H9 (cell line): Measurements from ENCODE around the gene CMSS1. TPM values are rescaled to one million over a fixed set of nuclear protein-coding genes. Genes with fewer than 3 reads are reported as not detected.

Source experiments
- DNase-seq: peaks from one replicate; pipeline ENCODE4 v3.0.0-alpha.2; 2017
- H2AFZ ChIP-seq: one replicate; pipeline ENCODE4 v1.6.1; 2013; ENCODE audit warnings: mild to moderate bottlenecking, low read length, control low read depth, moderate library complexity
- H2AK5ac ChIP-seq: 2 replicates; pipeline ENCODE4 v1.6.1; 2013; ENCODE audit warnings: low read length, control low read depth, mixed read lengths; ENCODE audit not compliant: insufficient read length
- H2BK120ac ChIP-seq: one replicate; pipeline ENCODE4 v1.6.1; 2013; ENCODE audit warnings: low read depth, mild to moderate bottlenecking, low read length, control low read depth, inconsistent platforms; ENCODE audit not compliant: poor library complexity, severe bottlenecking
- H2BK12ac ChIP-seq: 2 replicates; pipeline ENCODE4 v1.6.1; 2013; ENCODE audit warnings: low read length, control low read depth, mixed read lengths, low read depth; ENCODE audit not compliant: insufficient read length
- H2BK15ac ChIP-seq: 2 replicates; pipeline ENCODE4 v1.6.1; 2013; ENCODE audit warnings: low read depth, low read length, control low read depth
- H2BK20ac ChIP-seq: one replicate; pipeline ENCODE4 v1.6.1; 2013; ENCODE audit warnings: low read depth, mild to moderate bottlenecking, low read length, control low read depth, inconsistent platforms; ENCODE audit not compliant: poor library complexity, severe bottlenecking
- H2BK5ac ChIP-seq: 2 replicates; pipeline ENCODE4 v1.6.1; 2013; ENCODE audit warnings: low read length, control low read depth, mixed read lengths; ENCODE audit not compliant: insufficient read length
- H3K14ac ChIP-seq: 2 replicates; pipeline ENCODE4 v1.6.1; 2013; ENCODE audit warnings: low read length, control low read depth; ENCODE audit not compliant: insufficient read depth
- H3K18ac ChIP-seq: 2 replicates; pipeline ENCODE4 v1.6.1; 2013; ENCODE audit warnings: low read depth, mild to moderate bottlenecking, mixed read lengths, low read length, control low read depth; ENCODE audit not compliant: insufficient read length
- H3K23ac ChIP-seq: 2 replicates; pipeline ENCODE4 v1.6.1; 2013; ENCODE audit warnings: low read length, control low read depth, mixed read lengths, low read depth; ENCODE audit not compliant: insufficient read length
- H3K23me2 ChIP-seq: 2 replicates; pipeline ENCODE4 v1.6.1; 2013; ENCODE audit warnings: low read depth, mild to moderate bottlenecking, mixed read lengths, low read length, control low read depth; ENCODE audit not compliant: insufficient read length, poor library complexity, severe bottlenecking
- H3K27ac ChIP-seq: 2 replicates; pipeline ENCODE4 v1.5.1; 2013; ENCODE audit warnings: low read length, control low read depth, mixed read lengths, low read depth; ENCODE audit not compliant: insufficient read length
- H3K27me3 ChIP-seq: 2 replicates; pipeline ENCODE4 v1.6.1; 2013; ENCODE audit warnings: low read length, control low read depth, inconsistent platforms; ENCODE audit not compliant: insufficient read depth
- H3K4ac ChIP-seq: 2 replicates; pipeline ENCODE4 v1.6.1; 2013; ENCODE audit warnings: low read depth, mild to moderate bottlenecking, control low read depth, inconsistent platforms, low read length, moderate library complexity
- H3K4me1 ChIP-seq: 2 replicates; pipeline ENCODE4 v1.6.1; 2013; ENCODE audit warnings: low read length, control low read depth, inconsistent platforms; ENCODE audit not compliant: insufficient read depth
- H3K4me2 ChIP-seq: 2 replicates; pipeline ENCODE4 v1.6.1; 2013; ENCODE audit warnings: low read length, control low read depth, mixed read lengths; ENCODE audit not compliant: insufficient read length, insufficient read depth
- H3K56ac ChIP-seq: 2 replicates; pipeline ENCODE4 v1.6.1; 2013; ENCODE audit warnings: low read depth, mild to moderate bottlenecking, mixed read lengths, low read length, control low read depth; ENCODE audit not compliant: insufficient read length
- H3K79me1 ChIP-seq: 2 replicates; pipeline ENCODE4 v1.6.1; 2013; ENCODE audit warnings: low read depth, mild to moderate bottlenecking, moderate library complexity, low read length, control low read depth, inconsistent platforms; ENCODE audit not compliant: insufficient read depth, poor library complexity, severe bottlenecking
- H3K79me2 ChIP-seq: 2 replicates; pipeline ENCODE4 v1.6.1; 2013; ENCODE audit warnings: low read length, control low read depth, inconsistent platforms; ENCODE audit not compliant: insufficient read depth
- H3K9ac ChIP-seq: 2 replicates; pipeline ENCODE4 v1.6.1; 2013; ENCODE audit warnings: low read length, control low read depth, mixed read lengths; ENCODE audit not compliant: insufficient read length; ENCODE audit errors: extremely low read depth
- H3K9me3 ChIP-seq: one replicate; pipeline ENCODE4 v1.6.1; 2013; ENCODE audit warnings: low read depth, low read length, inconsistent platforms; ENCODE audit not compliant: control insufficient read depth
- H3T11ph ChIP-seq: one replicate; pipeline ENCODE4 v1.6.1; 2013; ENCODE audit warnings: mild to moderate bottlenecking, low read length, control low read depth, inconsistent platforms
- H4K20me1 ChIP-seq: one replicate; pipeline ENCODE4 v1.6.1; 2013; ENCODE audit not compliant: control insufficient read depth, insufficient read length, insufficient read depth
- H4K5ac ChIP-seq: 2 replicates; pipeline ENCODE4 v1.6.1; 2013; ENCODE audit warnings: low read depth, mild to moderate bottlenecking, mixed read lengths, low read length, control low read depth; ENCODE audit not compliant: insufficient read length
- H4K8ac ChIP-seq: replicated peaks from 2 replicates; pipeline ENCODE4 v1.6.1; 2013; ENCODE audit warnings: low read length, control low read depth, mixed read lengths, low read depth; ENCODE audit not compliant: insufficient read length
- H4K91ac ChIP-seq: 2 replicates; pipeline ENCODE4 v1.6.1; 2013; ENCODE audit warnings: low read depth, mild to moderate bottlenecking, moderate library complexity, mixed read lengths, low read length, control low read depth; ENCODE audit not compliant: insufficient read length
- H3K27ac Mint-ChIP-seq, 3 experiments: 2 replicates in 2 of 3; 3 replicates in 1 of 3; pipeline ENCODE4 v1.8.0; 2020 to 2021; ENCODE audit warnings: mixed read lengths in 3 of 3, mild to moderate bottlenecking in 1 of 3, moderate library complexity in 1 of 3
- H3K27me3 Mint-ChIP-seq: 2 replicates; pipeline ENCODE4 v1.8.0; 2021; ENCODE audit warnings: low read depth, mild to moderate bottlenecking, moderate library complexity, mixed read lengths
- H3K36me3 Mint-ChIP-seq, 3 experiments: 2 replicates in 2 of 3; 3 replicates in 1 of 3; pipeline ENCODE4 v1.8.0; 2020 to 2021; ENCODE audit warnings: low read depth in 3 of 3, mixed read lengths in 3 of 3; ENCODE audit not compliant: insufficient read depth in 1 of 3
- H3K4me1 Mint-ChIP-seq, 2 experiments: 2 replicates each; pipeline ENCODE4 v1.8.0; 2020; ENCODE audit warnings: mixed read lengths in 2 of 2
- H3K4me3 Mint-ChIP-seq, 2 experiments: 2 replicates in 1 of 2; 3 replicates in 1 of 2; pipeline ENCODE4 v1.8.0; 2020 to 2021; ENCODE audit warnings: mild to moderate bottlenecking in 2 of 2, mixed read lengths in 2 of 2, moderate library complexity in 1 of 2
- H3K9me3 Mint-ChIP-seq, 2 experiments: 2 replicates in 1 of 2; 3 replicates in 1 of 2; pipeline ENCODE4 v1.8.0; 2020; ENCODE audit warnings: mild to moderate bottlenecking in 2 of 2, mixed read lengths in 2 of 2, moderate library complexity in 1 of 2
- WGBS: extraction: QIAGEN DNeasy Blood & Tissue Kit; methylation state at CpG from one replicate; pipeline ENCODE4 v1.1.7; 2013; ENCODE audit warnings: missing lambda C conversion rate, low lambda C conversion rate, mixed read lengths; ENCODE audit not compliant: insufficient read length; ENCODE audit errors: extremely low coverage; 5-methylcytosine and 5-hydroxymethylcytosine counted together
- total RNA-seq: library from RNA; stranded (reverse); gene quantifications from 2 replicates; pipeline ENCODE4 v1.2.1, GENCODE V29; 2021
- TF ChIP-seq, protein P1 (sequence below): fragments of 200-600 bp; sonication (generic); conservative IDR thresholded peaks from 3 replicates; pipeline ENCODE4 v1.8.0; 2021; ENCODE audit warnings: antibody characterized with exemption, mild to moderate bottlenecking

Gene CMSS1
- total RNA-seq, 1 experiment from 2014 or later, result 61.8 TPM

DNA sequence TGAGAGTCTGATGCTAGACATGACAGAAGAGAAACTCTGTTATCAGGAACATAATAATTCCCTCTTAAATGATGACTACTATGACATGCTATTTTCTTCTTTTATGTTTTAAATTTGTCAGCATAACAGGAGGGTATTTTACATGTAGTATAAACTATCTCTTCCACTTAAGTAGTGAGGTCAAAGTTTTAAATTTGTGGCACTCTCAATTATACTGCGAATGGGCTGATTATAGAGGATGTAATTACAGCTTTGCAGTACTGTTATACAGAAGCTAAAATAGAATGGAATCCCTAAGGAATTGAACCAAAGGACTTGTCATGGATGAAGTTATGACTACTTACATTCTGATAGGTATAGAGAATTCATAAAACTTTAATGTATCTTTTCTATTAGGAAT is 34.3 kb downstream of the CMSS1 start:
- Histone ChIP-seq H3K23me2 (no peaks in the 10 kb centered on the region), H3K27ac (no peak overlapping the region), H3K4ac (no peak overlapping the region), H2BK15ac (no peak overlapping the region), H2BK12ac (no peak overlapping the region), H4K20me1 (no peaks in the 10 kb centered on the region), H2BK120ac (no peak overlapping the region), H2BK20ac (no peak overlapping the region), H3K9ac (no peak overlapping the region), H3K23ac (no peak overlapping the region), H4K5ac (no peak overlapping the region), H3K79me1 (no peaks in the 10 kb centered on the region), H2BK5ac (no peak overlapping the region), H3T11ph (no peak overlapping the region), H2AFZ (no peak overlapping the region), H3K14ac (no peak overlapping the region), H3K4me1 (peaks cover 9% of the 10 kb centered on the region; the same call in 1 of the 2 replicates), H3K27me3 (no peaks in the 10 kb centered on the region), H3K9me3 (no peaks in the 10 kb centered on the region), H3K79me2 (peaks cover 5% of the 10 kb centered on the region; the same call in 1 of the 2 replicates), H3K4me2 (no peak overlapping the region), H4K8ac (no peak overlapping the region), H4K91ac (no peak overlapping the region), H2AK5ac (no peak overlapping the region), H3K56ac (no peak overlapping the region), H3K18ac (no peak overlapping the region)
- Mint-ChIP-seq H3K4me3 (no peak overlapping the region), H3K27ac (no peak overlapping the region), H3K27me3 (no peaks in the 10 kb centered on the region), H3K4me1 (peaks cover 27 to 32% of the 10 kb centered on the region in 2 experiments), H3K9me3 (no peaks in the 10 kb centered on the region), H3K36me3 (no peaks in the 10 kb centered on the region)
- DNase-seq, result no peak
- WGBS, result no CpG with 5 or more reads among the region's 1 CpG
- TF ChIP-seq, protein P1, sequence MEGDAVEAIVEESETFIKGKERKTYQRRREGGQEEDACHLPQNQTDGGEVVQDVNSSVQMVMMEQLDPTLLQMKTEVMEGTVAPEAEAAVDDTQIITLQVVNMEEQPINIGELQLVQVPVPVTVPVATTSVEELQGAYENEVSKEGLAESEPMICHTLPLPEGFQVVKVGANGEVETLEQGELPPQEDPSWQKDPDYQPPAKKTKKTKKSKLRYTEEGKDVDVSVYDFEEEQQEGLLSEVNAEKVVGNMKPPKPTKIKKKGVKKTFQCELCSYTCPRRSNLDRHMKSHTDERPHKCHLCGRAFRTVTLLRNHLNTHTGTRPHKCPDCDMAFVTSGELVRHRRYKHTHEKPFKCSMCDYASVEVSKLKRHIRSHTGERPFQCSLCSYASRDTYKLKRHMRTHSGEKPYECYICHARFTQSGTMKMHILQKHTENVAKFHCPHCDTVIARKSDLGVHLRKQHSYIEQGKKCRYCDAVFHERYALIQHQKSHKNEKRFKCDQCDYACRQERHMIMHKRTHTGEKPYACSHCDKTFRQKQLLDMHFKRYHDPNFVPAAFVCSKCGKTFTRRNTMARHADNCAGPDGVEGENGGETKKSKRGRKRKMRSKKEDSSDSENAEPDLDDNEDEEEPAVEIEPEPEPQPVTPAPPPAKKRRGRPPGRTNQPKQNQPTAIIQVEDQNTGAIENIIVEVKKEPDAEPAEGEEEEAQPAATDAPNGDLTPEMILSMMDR, result no peak
